HepG2 (cell line): ENCODE data around the gene CNTN5. TPM values are rescaled to one million over a fixed set of nuclear protein-coding genes. Genes with fewer than 3 reads are reported as not detected.
"Not testable (repeated sequence)": the region's sequence is repeated elsewhere in the genome, so short reads cannot be mapped to it uniquely, and the experiment has no call there.

Source experiments
- ATAC-seq: fragments of 200-7000 bp; cut with Tn5 transposase; 3 replicates; pipeline ENCODE4 v1.9.1; 2020; ENCODE audit warnings: mild to moderate bottlenecking, moderate library complexity
- BruUV-seq: library from RNA; stranded (reverse); fragments of 400-500 nt; replicated peaks from 2 replicates; lab custom pipeline; 2021; lab: Mats Ljungman, UMichigan
- CTCF ChIA-PET: fragments of 300-600 bp; formaldehyde crosslinking; extraction: SDS; loops from one replicate; lab custom pipeline; 2021; ENCODE audit warnings: low total read pairs, inconsistent platforms, low intra/inter-chr PET ratio; lab: Yijun Ruan, JAX
- POLR2A ChIA-PET: fragments of 350-600 bp; sonication (Branson Sonifier 250); formaldehyde crosslinking; loops from one replicate; lab custom pipeline; 2020; ENCODE audit warnings: antibody characterized with exemption, inconsistent platforms; lab: Yijun Ruan, JAX
- DNase-seq: peaks from one replicate; pipeline ENCODE4 v3.0.0-alpha.2; 2015; ENCODE audit warnings: low spot score
- FAIRE-seq: peaks from 3 replicates; lab custom pipeline; 2011; peaks lifted over from hg19 to GRCh38; lab: Jason Lieb, UNC
- H2AFZ ChIP-seq: one replicate; pipeline ENCODE4 v1.6.1; 2011; ENCODE audit warnings: low read length, inconsistent platforms
- H3K27ac ChIP-seq: fragments of 300-600 bp; 3 replicates; pipeline ENCODE4 v1.8.0; 2011; ENCODE audit warnings: mixed run types, mild to moderate bottlenecking, mixed read lengths, low read length, inconsistent platforms; ENCODE audit not compliant: insufficient read depth; ENCODE audit errors: extremely low read length
- H3K27me3 ChIP-seq, 2 experiments: fragments of 200-600 bp in 1 of 2; 2 replicates in 1 of 2; 3 replicates in 1 of 2; pipeline versions ENCODE4 v1.6.0 to v1.8.0; 2011; ENCODE audit warnings: low read length in 2 of 2, mild to moderate bottlenecking in 2 of 2, moderate library complexity in 2 of 2, inconsistent platforms in 1 of 2; ENCODE audit not compliant: insufficient read depth in 2 of 2, control insufficient read depth in 1 of 2
- H3K36me3 ChIP-seq, 2 experiments: fragments of 200-600 bp in 1 of 2; replicated peaks in 1 of 2; 2 replicates in 1 of 2; 3 replicates in 1 of 2; pipeline versions ENCODE4 v1.5.1 to v1.8.0; 2011; ENCODE audit warnings: low read length in 2 of 2, inconsistent platforms in 1 of 2; ENCODE audit not compliant: insufficient read depth in 2 of 2, control insufficient read depth in 1 of 2
- H3K4me1 ChIP-seq: 2 replicates; pipeline ENCODE4 v1.5.1; 2012; ENCODE audit warnings: low read length, inconsistent platforms; ENCODE audit not compliant: insufficient read depth
- H3K4me2 ChIP-seq: 2 replicates; pipeline ENCODE4 v1.6.0; 2011; ENCODE audit warnings: low read depth, low read length, inconsistent platforms
- H3K4me3 ChIP-seq, 3 experiments: fragments of 200-600 bp in 1 of 3; sonication (generic), shearing (Covaris generic) in 1 of 3; replicated peaks in 1 of 3; 2 replicates each; pipeline ENCODE4 v1.5.1; 2011 to 2016; ENCODE audit warnings: low read length in 3 of 3, inconsistent platforms in 2 of 3, low read depth in 2 of 3, mild to moderate bottlenecking in 2 of 3, control low read depth in 1 of 3, mixed read lengths in 1 of 3; ENCODE audit not compliant: insufficient read depth in 1 of 3
- H3K79me2 ChIP-seq: one replicate; pipeline ENCODE4 v1.6.1; 2011; ENCODE audit warnings: low read length, inconsistent platforms; ENCODE audit not compliant: insufficient read depth
- H3K9ac ChIP-seq: 2 replicates; pipeline ENCODE4 v1.6.0; 2011; ENCODE audit warnings: mild to moderate bottlenecking, low read depth, low read length, inconsistent platforms; ENCODE audit not compliant: insufficient read depth
- H3K9me3 ChIP-seq: 2 replicates; pipeline ENCODE4 v1.5.1; 2012; ENCODE audit warnings: mild to moderate bottlenecking, low read length
- H4K20me1 ChIP-seq: 2 replicates; pipeline ENCODE4 v1.6.0; 2011; ENCODE audit warnings: inconsistent platforms, mild to moderate bottlenecking, low read length, moderate library complexity; ENCODE audit not compliant: insufficient read depth
- ADNP ChIP-seq: sonication (generic); formaldehyde crosslinking; IDR thresholded peaks from 2 replicates; pipeline ENCODE4 v1.4.0; 2020; ENCODE audit warnings: missing genetic modification reagents
- CREB1 ChIP-seq, 2 experiments: fragments of 450-650 bp in 1 of 2; IDR thresholded peaks; 2 replicates each; pipeline ENCODE4 v1.6.1; 2016 to 2017; ENCODE audit warnings: control low read depth in 1 of 2, mild to moderate bottlenecking in 1 of 2, missing compliant biosample characterization in 1 of 2, missing genetic modification characterization in 1 of 2
- NFE2L1 ChIP-seq: sonication (generic); formaldehyde crosslinking; IDR thresholded peaks from 2 replicates; pipeline ENCODE4 v1.4.0; 2020; ENCODE audit warnings: missing genetic modification reagents, mild to moderate bottlenecking, borderline replicate concordance
- RARA ChIP-seq: IDR thresholded peaks from 2 replicates; pipeline ENCODE4 v1.6.1; 2016; ENCODE audit warnings: missing genetic modification reagents, missing compliant biosample characterization
- RFXANK ChIP-seq: IDR thresholded peaks from 2 replicates; pipeline ENCODE4 v1.6.1; 2016
- SKI ChIP-seq: fragments of 450-650 bp; IDR thresholded peaks from one replicate; pipeline ENCODE4 v1.6.1; 2018; ENCODE audit warnings: mild to moderate bottlenecking; ENCODE audit not compliant: partially characterized antibody
- TBX2 ChIP-seq: sonication (generic); formaldehyde crosslinking; IDR thresholded peaks from 2 replicates; pipeline ENCODE4 v1.5.0; 2020; ENCODE audit warnings: missing genetic modification reagents, mild to moderate bottlenecking, borderline replicate concordance
- ZMYM2 ChIP-seq: sonication (generic); formaldehyde crosslinking; IDR thresholded peaks from 2 replicates; pipeline ENCODE4 v1.8.0; 2022; ENCODE audit warnings: mild to moderate bottlenecking, missing genetic modification reagents
- ZMYM4 ChIP-seq: sonication (generic); formaldehyde crosslinking; IDR thresholded peaks from 2 replicates; pipeline ENCODE4 v1.8.1; 2023; ENCODE audit warnings: mild to moderate bottlenecking, missing genetic modification reagents
- ZNF234 ChIP-seq: sonication (generic); formaldehyde crosslinking; conservative IDR thresholded peaks from 2 replicates; pipeline ENCODE4 v1.5.1; 2020; ENCODE audit warnings: mild to moderate bottlenecking, missing genetic modification reagents
- ZNF558 ChIP-seq: sonication (generic); formaldehyde crosslinking; IDR thresholded peaks from 2 replicates; pipeline ENCODE4 v1.9.0; 2022; ENCODE audit warnings: mild to moderate bottlenecking, missing genetic modification reagents, borderline replicate concordance
- WGBS: methylation state at CpG from one replicate; pipeline ENCODE4 v1.1.6; 2017; ENCODE audit warnings: low lambda C conversion rate; 5-methylcytosine and 5-hydroxymethylcytosine counted together
- in situ Hi-C: cut with HindIII; loops from 2 replicates; pipeline ENCODE4 v1.10.0; 2017; ENCODE audit warnings: low pct_unique_long_range_greater_than_20kb; ENCODE audit not compliant: extremely low pct_ligation_motif_present
- intact Hi-C: fragments of 100-400 bp; cut with micrococcal nuclease; formaldehyde crosslinking; loops from one replicate; pipeline ENCODE4 v1.10.0; 2022; ENCODE audit not compliant: unreplicated experiment
- polyA plus RNA-seq, 8 experiments: library from polyadenylated mRNA; depleted of rRNA in 3 of 8; stranded (reverse) in 7 of 8; unstranded in 1 of 8; fragments of >200 nt; fragmentation: Illumina TruSeq in 4 of 8; extraction: Trizol in 4 of 8; gene quantifications; 2 replicates each; pipeline versions ENCODE4 v1.2.1 to v1.2.3, GENCODE V29; 2011 to 2016; ENCODE audit warnings: low read depth in 4 of 8, missing spikeins in 1 of 8, mixed read lengths in 1 of 8; ENCODE audit not compliant: insufficient read depth in 1 of 8
- total RNA-seq, 5 experiments: library from RNA; depleted of rRNA; stranded (reverse); fragments of >200 nt; fragmentation: Illumina TruSeq; extraction: Trizol; gene quantifications; 2 replicates each; pipeline ENCODE4 v1.2.3, GENCODE V29; 2016; ENCODE audit warnings: low read depth in 1 of 5
- TF ChIP-seq, protein P1 (sequence below): sonication (generic); formaldehyde crosslinking; IDR thresholded peaks from 2 replicates; pipeline ENCODE4 v1.4.0; 2020; ENCODE audit warnings: missing genetic modification reagents, borderline replicate concordance
- TF ChIP-seq, protein P2 (sequence below): sonication (generic); formaldehyde crosslinking; IDR thresholded peaks from 2 replicates; pipeline ENCODE4 v1.5.1; 2020; ENCODE audit warnings: missing genetic modification reagents, mild to moderate bottlenecking, borderline replicate concordance

Gene CNTN5
- total and polyA plus RNA-seq, 2 of the 13 experiments (the other 11 are each of a cell fraction or from before 2014, with no cell fraction given), result not detected

DNA sequence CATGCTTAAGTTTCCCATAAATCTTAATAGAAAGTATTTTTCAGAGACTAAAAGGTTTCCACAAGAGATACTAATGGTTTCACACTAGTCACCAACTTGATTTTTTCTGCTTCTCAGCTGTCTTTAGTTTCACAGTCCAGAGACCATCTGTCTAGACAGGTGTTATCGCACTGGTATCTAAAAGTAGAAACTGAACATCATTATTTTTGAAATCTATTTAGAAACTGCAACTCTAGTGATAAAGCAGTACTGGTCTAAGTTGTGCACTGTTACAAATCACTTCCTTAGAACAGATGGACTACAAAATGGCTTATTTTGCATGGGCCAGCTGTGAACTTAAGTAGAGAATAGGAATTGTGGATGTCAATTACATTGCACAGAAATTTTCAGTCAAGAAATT lies 78.0 kb downstream of the CNTN5 start (continued):
- TF ChIP-seq ZMYM4 (CRISPR knock-in tag), result no peak
- no peak for TF ChIP-seq RFXANK
- no peak for TF ChIP-seq SKI
- TF ChIP-seq ZNF234 (CRISPR knock-in tag), result no peak
- TF ChIP-seq ADNP (CRISPR knock-in tag), result no peak

DNA sequence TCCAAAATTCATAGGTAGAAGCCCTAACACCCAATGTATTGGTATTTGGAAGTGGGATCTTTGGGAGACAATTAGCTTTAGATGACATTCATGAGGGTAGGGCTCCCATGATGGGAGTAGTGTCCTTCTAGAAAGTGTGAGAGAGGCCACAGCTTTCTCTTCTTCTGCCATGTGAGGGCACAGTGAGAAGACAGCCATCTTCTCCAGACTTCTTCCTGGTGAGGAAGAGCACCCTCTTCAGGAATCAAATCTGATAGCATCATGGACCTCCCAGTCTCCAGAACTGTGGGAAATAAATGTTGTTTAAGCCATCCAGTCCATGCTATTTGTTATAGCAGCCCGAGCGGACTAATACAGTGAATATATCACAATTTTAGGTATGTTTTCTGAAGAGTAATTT lies 96.9 kb downstream of the CNTN5 start:
- Histone ChIP-seq H3K4me3 (no peak overlapping the region), H3K36me3 (no peaks in the 10 kb centered on the region), H3K27ac (no peak overlapping the region), H2AFZ (no peak overlapping the region), H3K9me3 (no peaks in the 10 kb centered on the region), H3K4me1 (no peaks in the 10 kb centered on the region), H4K20me1 (no peaks in the 10 kb centered on the region), H3K4me2 (no peak overlapping the region), H3K9ac (no peak overlapping the region), H3K27me3 (no peaks in the 10 kb centered on the region), H3K79me2 (no peaks in the 10 kb centered on the region)
- ATAC-seq, result no peak
- intact Hi-C loops, result no loop called here
- BruUV-seq, result no TSS peak
- ChIA-PET POLR2A (no interaction called here), CTCF (no interaction called here)
- 5% methylated on average over 2 of the region's 2 CpGs for WGBS
- in situ Hi-C loops, result no loop called here
- FAIRE-seq, result no peak
- no peak for DNase-seq
- TF ChIP-seq, protein P1, sequence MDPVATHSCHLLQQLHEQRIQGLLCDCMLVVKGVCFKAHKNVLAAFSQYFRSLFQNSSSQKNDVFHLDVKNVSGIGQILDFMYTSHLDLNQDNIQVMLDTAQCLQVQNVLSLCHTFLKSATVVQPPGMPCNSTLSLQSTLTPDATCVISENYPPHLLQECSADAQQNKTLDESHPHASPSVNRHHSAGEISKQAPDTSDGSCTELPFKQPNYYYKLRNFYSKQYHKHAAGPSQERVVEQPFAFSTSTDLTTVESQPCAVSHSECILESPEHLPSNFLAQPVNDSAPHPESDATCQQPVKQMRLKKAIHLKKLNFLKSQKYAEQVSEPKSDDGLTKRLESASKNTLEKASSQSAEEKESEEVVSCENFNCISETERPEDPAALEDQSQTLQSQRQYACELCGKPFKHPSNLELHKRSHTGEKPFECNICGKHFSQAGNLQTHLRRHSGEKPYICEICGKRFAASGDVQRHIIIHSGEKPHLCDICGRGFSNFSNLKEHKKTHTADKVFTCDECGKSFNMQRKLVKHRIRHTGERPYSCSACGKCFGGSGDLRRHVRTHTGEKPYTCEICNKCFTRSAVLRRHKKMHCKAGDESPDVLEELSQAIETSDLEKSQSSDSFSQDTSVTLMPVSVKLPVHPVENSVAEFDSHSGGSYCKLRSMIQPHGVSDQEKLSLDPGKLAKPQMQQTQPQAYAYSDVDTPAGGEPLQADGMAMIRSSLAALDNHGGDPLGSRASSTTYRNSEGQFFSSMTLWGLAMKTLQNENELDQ, result no peak
- TF ChIP-seq TBX2 (no peak), ZMYM2 (no peak), RARA (CRISPR knock-in tag) (no peak), ZNF558 (CRISPR knock-in tag) (no peak), CREB1 (IDR thresholded peaks at IDR 0.05) (no peak), CREB1 (CRISPR knock-in tag; IDR thresholded peaks at IDR 0.05) (no peak), NFE2L1 (no peak), ZMYM4 (CRISPR knock-in tag) (no peak)
- TF ChIP-seq, protein P2, sequence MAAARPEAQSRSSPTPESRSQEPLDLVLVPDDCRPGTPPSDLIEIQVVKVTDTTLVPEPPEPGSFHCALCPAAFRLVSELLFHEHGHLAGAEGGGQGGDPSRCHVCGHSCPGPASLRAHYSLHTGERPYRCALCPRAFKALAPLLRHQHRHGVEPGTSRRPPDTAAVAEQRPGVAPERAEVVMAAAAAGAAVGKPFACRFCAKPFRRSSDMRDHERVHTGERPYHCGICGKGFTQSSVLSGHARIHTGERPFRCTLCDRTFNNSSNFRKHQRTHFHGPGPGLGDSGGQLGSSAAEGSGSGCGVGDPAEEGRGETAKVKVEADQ (CRISPR knock-in tag), result no peak

DNA sequence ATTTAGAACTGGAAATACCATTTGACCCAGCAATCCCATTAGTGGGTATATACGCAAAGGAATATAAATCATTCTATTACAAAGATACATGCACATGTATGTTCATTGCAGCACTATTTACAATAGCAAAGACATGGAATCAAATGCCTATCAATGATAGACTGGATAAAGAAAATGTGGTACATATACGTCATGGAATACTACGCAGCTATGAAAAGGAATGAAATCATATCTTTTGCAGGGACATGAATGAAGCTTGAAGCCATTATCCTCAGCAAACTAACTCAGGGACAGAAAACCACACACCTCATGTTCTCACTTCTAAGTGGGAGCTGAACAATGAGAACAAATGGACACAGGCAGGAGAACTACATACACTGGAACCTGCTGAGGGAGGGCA lies 113.1 kb downstream of the CNTN5 start:
- H3K9me3 ChIP-seq, H3K27ac ChIP-seq, H3K27me3 ChIP-seq, H4K20me1 ChIP-seq, H3K79me2 ChIP-seq, FAIRE-seq, H3K4me3 ChIP-seq, H3K36me3 ChIP-seq, CTCF ChIA-PET, H3K9ac ChIP-seq, BruUV-seq, POLR2A ChIA-PET, ATAC-seq, DNase-seq, H3K4me1 ChIP-seq, H2AFZ ChIP-seq, H3K4me2 ChIP-seq, intact Hi-C loops, in situ Hi-C loops: not testable (repeated sequence)
- WGBS, result 27% methylated on average over 3 of the region's 3 CpGs
